Measurements from ENCODE around the gene VPS33A.

DNA sequence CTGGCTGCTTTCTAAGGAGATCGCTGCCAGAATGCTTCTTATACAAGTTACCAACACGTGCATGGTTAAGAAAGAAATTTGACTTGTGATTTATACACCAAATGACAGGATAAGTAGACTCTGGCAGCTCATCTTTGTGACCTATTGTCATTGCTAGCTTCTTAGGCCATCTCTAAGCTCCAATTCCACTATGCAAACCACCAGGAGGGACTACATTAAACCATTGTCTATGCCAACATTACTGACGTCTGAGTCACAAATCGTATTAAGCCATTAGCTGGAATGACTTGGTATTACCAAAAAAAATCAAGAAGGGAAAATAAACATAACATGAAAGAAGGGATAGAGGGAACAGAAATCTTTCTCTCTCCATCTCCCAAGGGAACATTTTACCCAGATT, 15.8 kb upstream of the VPS33A start:
- TF ChIP-seq, protein P1, sequence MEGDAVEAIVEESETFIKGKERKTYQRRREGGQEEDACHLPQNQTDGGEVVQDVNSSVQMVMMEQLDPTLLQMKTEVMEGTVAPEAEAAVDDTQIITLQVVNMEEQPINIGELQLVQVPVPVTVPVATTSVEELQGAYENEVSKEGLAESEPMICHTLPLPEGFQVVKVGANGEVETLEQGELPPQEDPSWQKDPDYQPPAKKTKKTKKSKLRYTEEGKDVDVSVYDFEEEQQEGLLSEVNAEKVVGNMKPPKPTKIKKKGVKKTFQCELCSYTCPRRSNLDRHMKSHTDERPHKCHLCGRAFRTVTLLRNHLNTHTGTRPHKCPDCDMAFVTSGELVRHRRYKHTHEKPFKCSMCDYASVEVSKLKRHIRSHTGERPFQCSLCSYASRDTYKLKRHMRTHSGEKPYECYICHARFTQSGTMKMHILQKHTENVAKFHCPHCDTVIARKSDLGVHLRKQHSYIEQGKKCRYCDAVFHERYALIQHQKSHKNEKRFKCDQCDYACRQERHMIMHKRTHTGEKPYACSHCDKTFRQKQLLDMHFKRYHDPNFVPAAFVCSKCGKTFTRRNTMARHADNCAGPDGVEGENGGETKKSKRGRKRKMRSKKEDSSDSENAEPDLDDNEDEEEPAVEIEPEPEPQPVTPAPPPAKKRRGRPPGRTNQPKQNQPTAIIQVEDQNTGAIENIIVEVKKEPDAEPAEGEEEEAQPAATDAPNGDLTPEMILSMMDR (optimal IDR thresholded peaks at IDR 0.05 in 1 of 3, IDR thresholded peaks at IDR 0.05 in 1 of 3, conservative IDR thresholded peaks at IDR 0.05 in 1 of 3; ENCODE audit: extremely low read depth in 1 of 3, insufficient read depth in 2 of 3, low read length in 3 of 3), result no peak
- no peak for TF ChIP-seq EZH2 (IDR thresholded peaks at IDR 0.05; ENCODE audit: low read length)

Data from keratinocyte (primary cell).